ENCODE measurements around the gene PKNOX1. TPM values are rescaled to one million over a fixed set of nuclear protein-coding genes. Genes with fewer than 3 reads are reported as not detected.
"Not testable (repeated sequence)": the region's sequence is repeated elsewhere in the genome, so short reads cannot be mapped to it uniquely, and the experiment has no call there.

Gene PKNOX1
- total RNA-seq, 1 donor from 2014 or later: 6.0 TPM

GRCh38 chr21:43012596-43012995 is 38.2 kb downstream of the PKNOX1 start:
- DNase-seq (ENCODE audit: low spot score): no peak
- ATAC-seq: no peak

GRCh38 chr21:43015906-43016540 is 41.7 kb downstream of the PKNOX1 start:
- ATAC-seq (no peak), DNase-seq (ENCODE audit: low spot score) (no peak)

- DNase-seq (ENCODE audit: low spot score): no peak
- no peak for ATAC-seq
Measured at GRCh38 chr21:43016728-43017127, 42.4 kb downstream of the PKNOX1 start.

- DNase-seq (ENCODE audit: low spot score) (no peak), ATAC-seq (no peak)
Measured at GRCh38 chr21:43018519-43018918, 44.2 kb downstream of the PKNOX1 start.

GRCh38 chr21:43020177-43020576 is 45.8 kb downstream of the PKNOX1 start:
- ATAC-seq: no peak
- DNase-seq (ENCODE audit: low spot score): no peak

GRCh38 chr21:43020771-43021170 is 46.4 kb downstream of the PKNOX1 start:
- DNase-seq (ENCODE audit: low spot score): no peak
- ATAC-seq: no peak

GRCh38 chr21:43021191-43021590 is 46.8 kb downstream of the PKNOX1 start:
- ATAC-seq (no peak), DNase-seq (ENCODE audit: low spot score) (no peak)

- DNase-seq (ENCODE audit: low spot score): no peak
- no peak for ATAC-seq
Measured at GRCh38 chr21:43021756-43022600, 47.6 kb downstream of the PKNOX1 start.

GRCh38 chr21:43023175-43023574 is 48.8 kb downstream of the PKNOX1 start:
- DNase-seq (ENCODE audit: low spot score): no peak
- no peak for ATAC-seq

- ATAC-seq: no peak
- no peak for DNase-seq (ENCODE audit: low spot score)
Measured at GRCh38 chr21:43024439-43025136, 50.2 kb downstream of the PKNOX1 start.

GRCh38 chr21:43025636-43026180 is 51.3 kb downstream of the PKNOX1 start:
- no peak for DNase-seq (ENCODE audit: low spot score)

GRCh38 chr21:43027846-43028731 is 53.7 kb downstream of the PKNOX1 start:
- DNase-seq (ENCODE audit: low spot score): no peak
- ATAC-seq: no peak

More at GRCh38 chr21:43025636-43026180, 51.3 kb downstream of the PKNOX1 start:
- no peak for ATAC-seq

- ATAC-seq (no peak), DNase-seq (ENCODE audit: low spot score) (no peak)
Measured at GRCh38 chr21:43029785-43030184, 55.4 kb downstream of the PKNOX1 start.

- DNase-seq (ENCODE audit: low spot score): no peak
Measured at GRCh38 chr21:43031121-43031619, 56.8 kb downstream of the PKNOX1 start.

GRCh38 chr21:43034101-43034500 is 59.7 kb downstream of the PKNOX1 start:
- DNase-seq (ENCODE audit: low spot score) (no peak), ATAC-seq (no peak)

More at GRCh38 chr21:43031121-43031619, 56.8 kb downstream of the PKNOX1 start:
- no peak for ATAC-seq

- no peak for DNase-seq (ENCODE audit: low spot score)
- no peak for ATAC-seq
Measured at GRCh38 chr21:43034826-43035225, 60.5 kb downstream of the PKNOX1 start.

- ATAC-seq: peak; percentile 7
- DNase-seq (ENCODE audit: low spot score): not testable (repeated sequence)
Measured at GRCh38 chr21:43036889-43037288, 62.5 kb downstream of the PKNOX1 start.

- ATAC-seq: peak; percentile 62
- not testable (repeated sequence) for DNase-seq (ENCODE audit: low spot score)
Measured at GRCh38 chr21:43037918-43038658, 63.7 kb downstream of the PKNOX1 start.

GRCh38 chr21:43038659-43039044 is 64.3 kb downstream of the PKNOX1 start:
- peak; percentile 78 for ATAC-seq
- DNase-seq (ENCODE audit: low spot score): peak; percentile 70

All from left lobe of liver (tissue), 2 donors.